Esophagus (tissue), 2 donors: ENCODE measurements around the gene GRIA3. TPM values are rescaled to one million over a fixed set of nuclear protein-coding genes. Genes with fewer than 3 reads are reported as not detected.

Experiments
- H3K27ac ChIP-seq, 2 donors: one replicate each; pipeline ENCODE4 v1.5.1; 2013; ENCODE audit warnings: low read depth in 2 of 2, mild to moderate bottlenecking in 2 of 2, inconsistent platforms in 1 of 2, low read length in 1 of 2, moderate library complexity in 1 of 2
- H3K27me3 ChIP-seq, 2 donors: one replicate each; pipeline ENCODE4 v1.6.1; 2013; ENCODE audit warnings: low read length in 2 of 2, control low read depth in 1 of 2, mild to moderate bottlenecking in 1 of 2; ENCODE audit not compliant: insufficient read depth in 2 of 2, control insufficient read depth in 1 of 2
- H3K36me3 ChIP-seq, 2 donors: one replicate each; pipeline ENCODE4 v1.6.1; 2013; ENCODE audit warnings: low read length in 1 of 2; ENCODE audit not compliant: control insufficient read depth in 2 of 2, insufficient read depth in 2 of 2
- H3K4me1 ChIP-seq, 2 donors: one replicate each; pipeline ENCODE4 v1.6.1; 2013; ENCODE audit warnings: low read length in 1 of 2; ENCODE audit not compliant: control insufficient read depth in 2 of 2, insufficient read depth in 2 of 2
- H3K4me3 ChIP-seq, 2 donors: one replicate each; pipeline ENCODE4 v1.5.1; 2013; ENCODE audit warnings: low read length in 2 of 2, mild to moderate bottlenecking in 2 of 2, low read depth in 1 of 2, moderate library complexity in 1 of 2
- H3K9me3 ChIP-seq, 2 donors: one replicate each; pipeline ENCODE4 v1.6.1; 2013; ENCODE audit warnings: mild to moderate bottlenecking in 2 of 2, low read depth in 1 of 2, low read length in 1 of 2, moderate library complexity in 1 of 2; ENCODE audit not compliant: control insufficient read depth in 2 of 2, insufficient read depth in 1 of 2
- WGBS, 2 donors: extraction: QIAGEN DNeasy Blood & Tissue Kit; methylation state at CpG; one replicate each; pipeline ENCODE4 v1.1.7; 2013; 5-methylcytosine and 5-hydroxymethylcytosine counted together
- polyA plus RNA-seq, 2 donors: library from polyadenylated mRNA; stranded (reverse); fragments of 200-250 nt; gene quantifications; one replicate each; pipeline ENCODE4 v1.2.3, GENCODE V29; 2013
- donor health status: healthy with polysubstance abuse.
- donor health status: Bipolar disorder and iron deficiency.

GRIA3 gene
- polyA plus RNA-seq, 2 donors = 0.05 TPM; not detected in 1

DNA sequence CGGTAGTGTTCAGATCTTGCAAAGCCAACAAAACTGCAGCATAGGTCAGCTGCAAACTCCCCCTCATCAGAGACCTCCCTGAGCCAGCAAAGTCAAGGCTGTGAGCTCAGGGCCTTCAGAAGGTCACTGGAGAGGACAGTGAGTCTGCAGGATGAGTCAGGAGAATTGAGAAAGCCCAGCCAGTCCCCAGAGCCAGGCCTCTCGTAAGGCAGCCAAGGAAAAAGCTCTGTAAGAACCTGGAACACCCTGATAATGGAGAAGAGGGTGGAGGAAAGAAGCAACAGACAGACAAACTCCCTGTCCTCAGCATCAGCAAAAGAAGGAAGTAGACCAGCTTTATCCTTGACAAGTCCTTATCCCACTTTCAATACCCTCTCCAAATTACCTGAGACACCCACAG is 33.0 kb downstream of the GRIA3 start:
- WGBS, 2 donors = 46 to 60% methylated on average over 2 of the region's 2 CpGs
- Histone ChIP-seq H3K27ac (no peak overlapping the region), H3K27me3 (no peaks in the 10 kb centered on the region), H3K4me1 (no peaks in the 10 kb centered on the region), H3K4me3 (no peak overlapping the region), H3K9me3 (no peaks in the 10 kb centered on the region), H3K36me3 (no peaks in the 10 kb centered on the region)

DNA sequence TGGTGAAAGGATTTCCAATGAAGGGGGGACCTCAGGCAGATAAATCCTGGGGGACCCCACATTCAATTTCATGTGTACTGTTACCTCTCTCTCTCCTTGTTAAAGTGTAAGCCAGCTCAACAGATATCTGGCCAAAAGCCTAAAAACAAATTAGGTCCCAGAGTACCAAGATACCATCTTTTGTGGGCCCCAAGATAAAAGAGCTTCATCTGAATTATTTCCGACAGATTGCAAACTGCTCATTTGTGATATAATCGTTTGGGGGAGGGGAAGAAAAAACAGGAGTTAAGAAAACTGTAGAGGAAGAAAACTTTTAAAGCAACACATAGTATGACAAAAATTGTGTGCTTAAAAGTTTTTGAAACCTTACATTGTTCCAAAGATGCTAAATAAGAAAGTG is 33.6 kb downstream of the GRIA3 start:
- WGBS, 2 donors = 73 to 86% methylated on average over 2 of the region's 2 CpGs
- H3K36me3 ChIP-seq = no peaks in the 10 kb centered on the region

DNA sequence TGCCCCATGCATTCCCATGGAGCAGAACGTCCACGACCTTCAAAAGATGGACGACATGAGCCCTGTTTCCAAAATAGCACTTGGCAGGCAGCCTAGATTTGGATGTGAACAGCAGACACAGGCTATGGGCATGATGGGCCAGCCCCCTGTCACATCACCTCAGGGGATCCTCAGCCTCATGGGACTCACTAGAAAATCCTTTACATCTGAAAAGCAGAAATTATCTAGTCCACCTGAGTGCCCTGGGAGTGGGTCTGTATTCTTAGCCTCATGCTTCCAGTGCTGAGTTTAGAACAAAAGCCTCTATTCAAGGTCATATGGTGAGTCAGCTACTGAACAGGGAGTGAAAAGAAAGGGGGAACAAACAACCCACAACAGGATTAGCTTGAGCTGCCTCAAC is 35.8 kb downstream of the GRIA3 start:
- H3K4me1 ChIP-seq = no peaks in the 10 kb centered on the region

More for the DNA sequence above, 33.6 kb downstream of the GRIA3 start:
- Histone ChIP-seq H3K27ac (no peak overlapping the region), H3K9me3 (no peaks in the 10 kb centered on the region), H3K4me1 (no peaks in the 10 kb centered on the region), H3K4me3 (no peak overlapping the region), H3K27me3 (no peaks in the 10 kb centered on the region)

DNA sequence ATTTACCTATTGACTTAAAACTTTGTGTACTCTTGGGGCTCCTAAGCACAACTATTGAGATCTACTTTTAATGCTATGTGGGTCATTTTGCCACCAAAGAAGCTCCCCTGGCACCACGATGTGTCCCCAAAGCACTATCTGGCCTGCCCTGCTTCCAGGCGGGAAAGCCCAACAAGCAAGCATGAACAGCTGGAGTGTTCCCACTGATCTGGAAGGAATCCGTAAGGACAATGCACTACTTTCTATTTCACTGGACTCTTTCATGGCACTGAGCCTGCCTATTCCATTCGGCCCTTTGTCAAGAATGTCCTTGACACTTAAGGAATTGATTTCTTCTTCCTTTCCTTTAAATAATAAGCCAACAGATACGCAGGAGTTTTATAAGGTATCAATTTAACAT is 38.8 kb downstream of the GRIA3 start:
- no peak overlapping the region for H3K27ac ChIP-seq
- 67 to 73% methylated on average over 5 of the region's 5 CpGs for WGBS, 2 donors
- H3K4me1 ChIP-seq = no peaks in the 10 kb centered on the region

More for the DNA sequence above, 35.8 kb downstream of the GRIA3 start:
- Histone ChIP-seq H3K27me3 (peaks cover 0 to 2% of the 10 kb centered on the region in 2 donors), H3K36me3 (no peaks in the 10 kb centered on the region), H3K9me3 (no peaks in the 10 kb centered on the region), H3K4me3 (no peak overlapping the region), H3K27ac (no peak overlapping the region)
- 39 to 52% methylated on average over 3 of the region's 3 CpGs for WGBS, 2 donors

DNA sequence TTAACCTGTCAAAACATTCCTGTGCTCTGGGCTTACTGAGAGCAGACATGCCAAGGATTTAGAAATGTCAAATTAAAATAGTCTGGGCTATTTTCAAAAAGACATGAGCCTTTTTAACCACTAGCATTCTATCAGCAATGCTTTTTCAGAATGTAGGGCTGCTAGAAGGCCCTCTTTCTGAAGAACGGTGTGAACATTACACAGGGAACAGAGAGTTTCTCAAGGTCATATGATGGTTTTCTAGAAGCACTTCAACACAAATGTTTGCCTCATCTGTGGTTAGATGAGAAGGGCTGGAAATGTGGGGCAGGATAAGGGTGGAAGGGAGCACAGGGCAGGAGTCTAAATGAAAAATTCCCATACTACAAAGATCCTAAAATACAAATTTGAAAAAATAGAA is 39.3 kb downstream of the GRIA3 start:
- WGBS, 2 donors = 79 to 89% methylated on average over 1 of the region's 1 CpG
- no peaks in the 10 kb centered on the region for H3K36me3 ChIP-seq
- no peaks in the 10 kb centered on the region for H3K4me1 ChIP-seq
- no peaks in the 10 kb centered on the region for H3K9me3 ChIP-seq
- H3K27me3 ChIP-seq = peaks cover 0 to 4% of the 10 kb centered on the region in 2 donors
- H3K27ac ChIP-seq = no peak overlapping the region
- H3K4me3 ChIP-seq = no peak overlapping the region

More for the DNA sequence above, 38.8 kb downstream of the GRIA3 start:
- Histone ChIP-seq H3K9me3 (no peaks in the 10 kb centered on the region), H3K4me3 (no peak overlapping the region), H3K27me3 (peaks cover 0 to 4% of the 10 kb centered on the region in 2 donors), H3K36me3 (no peaks in the 10 kb centered on the region)

DNA sequence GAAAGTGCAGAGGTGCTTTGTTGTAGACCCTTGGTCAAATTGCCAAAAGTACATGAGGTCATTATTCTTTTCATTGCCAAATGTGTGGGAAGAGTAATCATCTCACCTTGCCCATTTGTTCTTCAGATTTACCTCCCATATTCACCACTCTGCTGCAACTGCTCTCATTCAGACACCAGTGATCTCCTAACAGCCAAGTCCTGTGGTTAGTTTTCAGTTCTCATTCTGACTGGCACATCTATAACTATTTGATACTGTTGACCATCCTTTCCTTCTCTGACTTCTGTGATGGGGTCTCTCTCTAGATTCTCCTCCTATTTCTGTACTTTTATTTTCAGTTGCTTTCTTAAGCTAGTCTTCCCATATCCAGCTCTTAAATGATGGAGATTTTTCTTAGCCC is 39.8 kb downstream of the GRIA3 start:
- Histone ChIP-seq H3K27ac (no peak overlapping the region), H3K4me1 (no peaks in the 10 kb centered on the region), H3K9me3 (no peaks in the 10 kb centered on the region), H3K36me3 (no peaks in the 10 kb centered on the region), H3K27me3 (peaks cover 0 to 4% of the 10 kb centered on the region in 2 donors), H3K4me3 (no peak overlapping the region)

DNA sequence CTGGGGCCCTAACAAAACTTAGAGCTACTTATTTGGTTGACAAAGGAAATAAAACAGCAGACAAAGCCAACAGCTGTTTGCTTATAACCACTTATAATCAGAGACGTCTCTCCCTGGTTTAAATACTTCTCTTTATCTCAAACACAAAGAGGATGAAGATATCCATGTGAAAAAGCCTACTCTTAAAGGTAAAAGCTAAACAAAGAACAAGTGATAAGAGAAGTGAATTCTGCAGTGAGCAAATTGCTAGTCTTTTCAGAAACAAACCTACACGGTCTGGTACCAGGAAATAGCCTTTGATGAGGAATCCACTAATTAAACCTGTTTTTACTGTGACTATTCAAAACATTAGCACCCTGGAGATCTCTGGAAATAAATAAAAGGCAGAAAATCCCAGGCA is 46.7 kb downstream of the GRIA3 start:
- Histone ChIP-seq H3K4me1 (no peaks in the 10 kb centered on the region), H3K9me3 (no peaks in the 10 kb centered on the region), H3K36me3 (no peaks in the 10 kb centered on the region), H3K4me3 (no peak overlapping the region), H3K27me3 (peaks cover 0 to 2% of the 10 kb centered on the region in 2 donors), H3K27ac (no peak overlapping the region)
- WGBS, 2 donors = 32 to 38% methylated on average over 2 of the region's 2 CpGs

DNA sequence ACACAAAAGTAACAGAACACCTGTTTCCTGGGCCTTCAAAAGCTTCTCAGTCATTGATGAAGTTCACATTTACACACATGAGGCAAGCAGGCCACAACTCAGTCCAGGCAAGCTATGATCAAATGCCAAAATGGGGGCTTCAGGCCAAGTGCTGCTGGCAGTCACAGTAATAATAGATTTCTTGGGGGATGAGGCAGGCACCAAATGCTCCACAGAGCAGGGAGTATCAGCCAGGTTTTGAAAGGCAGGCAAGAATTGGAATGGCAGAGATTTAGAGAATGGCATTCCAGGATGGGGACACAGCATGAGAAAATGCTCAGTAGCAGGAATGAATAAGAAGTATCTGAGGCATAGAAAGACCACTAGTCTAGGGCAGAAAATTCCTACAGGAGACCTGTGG is 52.8 kb downstream of the GRIA3 start:
- H3K9me3 ChIP-seq = no peaks in the 10 kb centered on the region
- no peak overlapping the region for H3K27ac ChIP-seq
- H3K4me1 ChIP-seq = no peaks in the 10 kb centered on the region
- H3K27me3 ChIP-seq = no peaks in the 10 kb centered on the region
- no peaks in the 10 kb centered on the region for H3K36me3 ChIP-seq
- H3K4me3 ChIP-seq = no peak overlapping the region

DNA sequence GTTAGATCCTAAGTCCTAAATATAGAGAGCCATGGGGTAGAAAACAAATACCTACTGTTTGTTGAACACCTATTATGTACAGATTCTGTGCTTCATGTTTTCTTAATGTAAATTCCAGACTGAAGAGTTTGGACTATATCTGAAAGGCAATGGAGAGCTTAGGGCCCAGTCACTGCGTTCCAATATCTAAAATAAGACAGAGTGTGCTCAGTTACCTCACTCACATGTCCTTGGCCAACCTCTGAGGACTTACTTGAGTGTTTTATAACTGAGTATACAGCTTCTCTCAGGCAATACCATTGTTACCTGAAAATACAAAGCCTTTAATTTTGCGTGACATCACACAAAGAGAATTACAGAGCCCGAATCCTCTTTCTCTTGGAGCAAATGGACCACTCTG is 53.2 kb downstream of the GRIA3 start:
- Histone ChIP-seq H3K27me3 (no peaks in the 10 kb centered on the region), H3K9me3 (no peaks in the 10 kb centered on the region), H3K4me3 (no peak overlapping the region), H3K27ac (no peak overlapping the region), H3K4me1 (no peaks in the 10 kb centered on the region), H3K36me3 (no peaks in the 10 kb centered on the region)
- WGBS, 2 donors = 75 to 77% methylated on average over 3 of the region's 3 CpGs

DNA sequence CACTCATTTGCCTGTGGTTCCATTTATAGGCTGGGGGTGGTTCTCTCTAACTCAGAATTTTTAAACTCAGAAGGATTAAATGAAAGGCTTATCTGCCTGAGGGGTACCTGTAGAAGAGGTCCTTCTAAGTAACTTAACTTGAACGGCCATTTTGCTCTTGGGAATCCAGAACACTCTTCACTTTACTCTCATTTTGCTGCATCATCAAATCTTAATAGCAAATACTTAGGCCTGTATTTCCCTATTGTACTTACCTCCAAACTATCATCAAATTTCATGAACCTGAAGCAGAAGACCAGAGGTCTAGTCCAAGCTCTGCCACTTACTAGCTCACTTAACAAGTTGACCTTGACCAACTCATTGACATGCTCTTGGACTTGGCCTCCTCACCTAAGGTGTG is 70.4 kb downstream of the GRIA3 start:
- 77 to 81% methylated on average over 1 of the region's 1 CpG for WGBS, 2 donors
- no peaks in the 10 kb centered on the region for H3K36me3 ChIP-seq
- H3K27ac ChIP-seq = no peak overlapping the region
- H3K4me3 ChIP-seq = no peak overlapping the region
- H3K9me3 ChIP-seq = no peaks in the 10 kb centered on the region
- H3K4me1 ChIP-seq = no peaks in the 10 kb centered on the region
- H3K27me3 ChIP-seq = no peaks in the 10 kb centered on the region
